ENCODE data around the gene CDH5. TPM values are rescaled to one million over a fixed set of nuclear protein-coding genes. Genes with fewer than 3 reads are reported as not detected.

Gene CDH5
- total and polyA plus RNA-seq, 2 of the 13 experiments (the other 11 are each of a cell fraction or from before 2014, with no cell fraction given): 0.71 to 1.1 TPM

DNA sequence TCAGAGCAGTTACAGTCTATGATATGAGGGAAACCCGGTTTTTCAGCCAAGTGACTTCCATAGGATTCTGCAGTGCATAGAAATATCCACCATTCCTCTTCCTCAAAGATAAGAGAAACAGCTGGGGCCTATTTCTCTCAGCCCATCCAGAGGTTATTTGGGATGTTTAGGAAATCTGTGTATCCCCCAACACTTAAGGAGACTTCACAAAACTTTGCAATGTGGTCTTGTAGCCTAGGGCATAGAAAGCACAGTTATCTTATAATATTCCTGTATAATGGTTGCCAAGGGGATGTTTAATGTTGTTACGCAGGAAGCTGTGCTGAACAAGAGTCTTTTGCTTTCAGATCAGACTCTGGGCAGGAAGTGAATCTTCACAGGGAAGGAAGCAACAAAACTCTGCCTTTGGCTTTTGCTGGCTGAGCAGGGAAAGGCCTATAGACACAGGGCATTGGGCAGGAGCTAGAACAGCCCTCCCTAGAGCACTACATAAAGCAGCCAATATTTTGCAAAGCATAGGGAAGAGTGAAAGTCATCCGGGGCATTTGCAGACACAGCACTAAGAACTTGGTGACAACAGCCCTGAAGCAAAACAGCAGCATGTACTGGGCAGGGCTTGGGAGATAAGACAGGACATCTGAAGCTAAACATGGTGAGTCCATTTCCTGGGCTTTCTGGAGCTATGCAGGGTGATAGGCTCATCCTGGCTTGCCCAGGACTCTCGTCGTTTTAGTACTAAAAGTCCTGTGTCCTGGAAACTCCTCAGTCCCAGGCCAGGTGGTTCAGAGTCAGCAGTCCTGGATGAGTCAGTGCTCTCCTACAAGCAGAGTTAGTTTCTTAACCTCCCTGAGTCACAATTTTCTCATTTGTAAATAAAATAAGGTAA, 41.9 kb downstream of the CDH5 start (continued):
- peak; percentile 56; the same call in 1 of the 2 replicates for TF ChIP-seq GATAD2A (CRISPR knock-in tag; IDR thresholded peaks at IDR 0.05)
- TF ChIP-seq ZNF432 (CRISPR knock-in tag; IDR thresholded peaks at IDR 0.05; ENCODE audit: borderline replicate concordance): no peak
- no peak for TF ChIP-seq ZBTB1 (CRISPR knock-in tag; IDR thresholded peaks at IDR 0.05; ENCODE audit: borderline replicate concordance)
- TF ChIP-seq YY1 (IDR thresholded peaks at IDR 0.05; ENCODE audit: insufficient read depth, insufficient replicate concordance, low read depth, low read length): no peak
- TF ChIP-seq, protein P1, sequence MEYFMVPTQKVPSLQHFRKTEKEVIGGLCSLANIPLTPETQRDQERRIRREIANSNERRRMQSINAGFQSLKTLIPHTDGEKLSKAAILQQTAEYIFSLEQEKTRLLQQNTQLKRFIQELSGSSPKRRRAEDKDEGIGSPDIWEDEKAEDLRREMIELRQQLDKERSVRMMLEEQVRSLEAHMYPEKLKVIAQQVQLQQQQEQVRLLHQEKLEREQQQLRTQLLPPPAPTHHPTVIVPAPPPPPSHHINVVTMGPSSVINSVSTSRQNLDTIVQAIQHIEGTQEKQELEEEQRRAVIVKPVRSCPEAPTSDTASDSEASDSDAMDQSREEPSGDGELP (IDR thresholded peaks at IDR 0.05; ENCODE audit: borderline replicate concordance, low read depth): no peak; the same call in 1 of the 2 replicates
- TF ChIP-seq, protein P2, sequence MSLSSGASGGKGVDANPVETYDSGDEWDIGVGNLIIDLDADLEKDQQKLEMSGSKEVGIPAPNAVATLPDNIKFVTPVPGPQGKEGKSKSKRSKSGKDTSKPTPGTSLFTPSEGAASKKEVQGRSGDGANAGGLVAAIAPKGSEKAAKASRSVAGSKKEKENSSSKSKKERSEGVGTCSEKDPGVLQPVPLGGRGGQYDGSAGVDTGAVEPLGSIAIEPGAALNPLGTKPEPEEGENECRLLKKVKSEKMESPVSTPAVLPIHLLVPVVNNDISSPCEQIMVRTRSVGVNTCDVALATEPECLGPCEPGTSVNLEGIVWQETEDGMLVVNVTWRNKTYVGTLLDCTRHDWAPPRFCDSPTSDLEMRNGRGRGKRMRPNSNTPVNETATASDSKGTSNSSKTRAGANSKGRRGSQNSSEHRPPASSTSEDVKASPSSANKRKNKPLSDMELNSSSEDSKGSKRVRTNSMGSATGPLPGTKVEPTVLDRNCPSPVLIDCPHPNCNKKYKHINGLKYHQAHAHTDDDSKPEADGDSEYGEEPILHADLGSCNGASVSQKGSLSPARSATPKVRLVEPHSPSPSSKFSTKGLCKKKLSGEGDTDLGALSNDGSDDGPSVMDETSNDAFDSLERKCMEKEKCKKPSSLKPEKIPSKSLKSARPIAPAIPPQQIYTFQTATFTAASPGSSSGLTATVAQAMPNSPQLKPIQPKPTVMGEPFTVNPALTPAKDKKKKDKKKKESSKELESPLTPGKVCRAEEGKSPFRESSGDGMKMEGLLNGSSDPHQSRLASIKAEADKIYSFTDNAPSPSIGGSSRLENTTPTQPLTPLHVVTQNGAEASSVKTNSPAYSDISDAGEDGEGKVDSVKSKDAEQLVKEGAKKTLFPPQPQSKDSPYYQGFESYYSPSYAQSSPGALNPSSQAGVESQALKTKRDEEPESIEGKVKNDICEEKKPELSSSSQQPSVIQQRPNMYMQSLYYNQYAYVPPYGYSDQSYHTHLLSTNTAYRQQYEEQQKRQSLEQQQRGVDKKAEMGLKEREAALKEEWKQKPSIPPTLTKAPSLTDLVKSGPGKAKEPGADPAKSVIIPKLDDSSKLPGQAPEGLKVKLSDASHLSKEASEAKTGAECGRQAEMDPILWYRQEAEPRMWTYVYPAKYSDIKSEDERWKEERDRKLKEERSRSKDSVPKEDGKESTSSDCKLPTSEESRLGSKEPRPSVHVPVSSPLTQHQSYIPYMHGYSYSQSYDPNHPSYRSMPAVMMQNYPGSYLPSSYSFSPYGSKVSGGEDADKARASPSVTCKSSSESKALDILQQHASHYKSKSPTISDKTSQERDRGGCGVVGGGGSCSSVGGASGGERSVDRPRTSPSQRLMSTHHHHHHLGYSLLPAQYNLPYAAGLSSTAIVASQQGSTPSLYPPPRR (CRISPR knock-in tag; IDR thresholded peaks at IDR 0.05; ENCODE audit: borderline replicate concordance): no peak
- no peak for TF ChIP-seq ZNF335 (CRISPR knock-in tag; IDR thresholded peaks at IDR 0.05)
- no peak for TF ChIP-seq ZNF382 (CRISPR knock-in tag; IDR thresholded peaks at IDR 0.05; ENCODE audit: borderline replicate concordance)
- TF ChIP-seq, protein P3, sequence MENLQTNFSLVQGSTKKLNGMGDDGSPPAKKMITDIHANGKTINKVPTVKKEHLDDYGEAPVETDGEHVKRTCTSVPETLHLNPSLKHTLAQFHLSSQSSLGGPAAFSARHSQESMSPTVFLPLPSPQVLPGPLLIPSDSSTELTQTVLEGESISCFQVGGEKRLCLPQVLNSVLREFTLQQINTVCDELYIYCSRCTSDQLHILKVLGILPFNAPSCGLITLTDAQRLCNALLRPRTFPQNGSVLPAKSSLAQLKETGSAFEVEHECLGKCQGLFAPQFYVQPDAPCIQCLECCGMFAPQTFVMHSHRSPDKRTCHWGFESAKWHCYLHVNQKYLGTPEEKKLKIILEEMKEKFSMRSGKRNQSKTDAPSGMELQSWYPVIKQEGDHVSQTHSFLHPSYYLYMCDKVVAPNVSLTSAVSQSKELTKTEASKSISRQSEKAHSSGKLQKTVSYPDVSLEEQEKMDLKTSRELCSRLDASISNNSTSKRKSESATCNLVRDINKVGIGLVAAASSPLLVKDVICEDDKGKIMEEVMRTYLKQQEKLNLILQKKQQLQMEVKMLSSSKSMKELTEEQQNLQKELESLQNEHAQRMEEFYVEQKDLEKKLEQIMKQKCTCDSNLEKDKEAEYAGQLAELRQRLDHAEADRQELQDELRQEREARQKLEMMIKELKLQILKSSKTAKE (CRISPR knock-in tag; IDR thresholded peaks at IDR 0.05; ENCODE audit: borderline replicate concordance): no peak
- TF ChIP-seq PHB2 (IDR thresholded peaks at IDR 0.05; ENCODE audit: partially characterized antibody): no peak
- peak; percentile 55; the same call in 1 of the 2 replicates for TF ChIP-seq FOXJ3 (CRISPR knock-in tag; IDR thresholded peaks at IDR 0.05; ENCODE audit: borderline replicate concordance)
- 0 out of 2 replicates have a peak, but pooled peaks have one; percentile 43 for TF ChIP-seq ZIK1 (CRISPR knock-in tag; IDR thresholded peaks at IDR 0.05; ENCODE audit: borderline replicate concordance, low read depth)
- TF ChIP-seq, protein P4, sequence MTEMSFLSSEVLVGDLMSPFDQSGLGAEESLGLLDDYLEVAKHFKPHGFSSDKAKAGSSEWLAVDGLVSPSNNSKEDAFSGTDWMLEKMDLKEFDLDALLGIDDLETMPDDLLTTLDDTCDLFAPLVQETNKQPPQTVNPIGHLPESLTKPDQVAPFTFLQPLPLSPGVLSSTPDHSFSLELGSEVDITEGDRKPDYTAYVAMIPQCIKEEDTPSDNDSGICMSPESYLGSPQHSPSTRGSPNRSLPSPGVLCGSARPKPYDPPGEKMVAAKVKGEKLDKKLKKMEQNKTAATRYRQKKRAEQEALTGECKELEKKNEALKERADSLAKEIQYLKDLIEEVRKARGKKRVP (CRISPR knock-in tag; IDR thresholded peaks at IDR 0.05): no peak
- no peak for TF ChIP-seq ZNF234 (CRISPR knock-in tag; conservative IDR thresholded peaks at IDR 0.05)
- peak; percentile 51 for TF ChIP-seq MED1 (CRISPR knock-in tag; IDR thresholded peaks at IDR 0.05)
- no peak for TF ChIP-seq AGO1 (IDR thresholded peaks at IDR 0.05; ENCODE audit: low read depth, low read length, poor library complexity, severe bottlenecking)
- TF ChIP-seq HOXA9 (CRISPR knock-in tag; IDR thresholded peaks at IDR 0.05; ENCODE audit: borderline replicate concordance): no peak

Measured in HepG2 (cell line).